OCI-LY1 (cell line): ENCODE results near the gene ASCL2.

ENCODE experiments used
- H2AFZ ChIP-seq: fragments of 200-600 bp; sonication (generic), shearing (Covaris generic); 2 replicates; pipeline ENCODE4 v1.6.0; 2014; ENCODE audit warnings: antibody characterized with exemption, mild to moderate bottlenecking, low read length
- H3F3A ChIP-seq: fragments of 200-600 bp; sonication (generic), shearing (Covaris generic); 2 replicates; pipeline ENCODE4 v1.6.0; 2014; ENCODE audit warnings: mild to moderate bottlenecking, antibody characterized with exemption, low read length, moderate library complexity; ENCODE audit not compliant: insufficient read depth
- H3K27ac ChIP-seq: fragments of 200-600 bp; sonication (generic); 2 replicates; pipeline ENCODE4 v1.5.1; 2014; ENCODE audit warnings: low read length, mixed run types, mild to moderate bottlenecking, low read depth; ENCODE audit not compliant: poor library complexity, severe bottlenecking
- H3K27me3 ChIP-seq: fragments of 200-600 bp; sonication (generic); 2 replicates; pipeline ENCODE4 v1.6.0; 2014; ENCODE audit warnings: antibody characterized with exemption, mild to moderate bottlenecking, low read length, moderate library complexity; ENCODE audit not compliant: insufficient read depth
- H3K36me3 ChIP-seq: fragments of 200-600 bp; sonication (generic); 2 replicates; pipeline ENCODE4 v1.6.1; 2014; ENCODE audit warnings: mild to moderate bottlenecking, antibody characterized with exemption, low read length, moderate library complexity, mixed read lengths; ENCODE audit not compliant: insufficient read depth
- H3K4me1 ChIP-seq: fragments of 200-600 bp; sonication (generic); 2 replicates; pipeline ENCODE4 v1.5.1; 2014; ENCODE audit warnings: mild to moderate bottlenecking, low read length, moderate library complexity; ENCODE audit not compliant: insufficient read depth, severe bottlenecking
- H3K4me2 ChIP-seq: fragments of 200-600 bp; sonication (generic), shearing (Covaris generic); 2 replicates; pipeline ENCODE4 v1.6.1; 2014; ENCODE audit warnings: low read length
- H3K4me3 ChIP-seq: fragments of 200-600 bp; sonication (generic); 2 replicates; pipeline ENCODE4 v1.5.1; 2014; ENCODE audit warnings: low read length, low read depth, mild to moderate bottlenecking, mixed read lengths; ENCODE audit not compliant: poor library complexity, severe bottlenecking
- H3K79me2 ChIP-seq: fragments of 200-600 bp; shearing (Covaris generic); 2 replicates; pipeline ENCODE4 v1.6.1; 2016; ENCODE audit warnings: mixed run types, low read length, mixed read lengths; ENCODE audit not compliant: insufficient read depth
- H3K9ac ChIP-seq: fragments of 200-600 bp; sonication (generic), shearing (Covaris generic); 2 replicates; pipeline ENCODE4 v1.6.1; 2014; ENCODE audit warnings: mild to moderate bottlenecking, low read length, mixed read lengths
- H3K9me2 ChIP-seq: fragments of 200-600 bp; sonication (generic), shearing (Covaris generic); 2 replicates; pipeline ENCODE4 v1.6.1; 2014; ENCODE audit warnings: low read depth, mild to moderate bottlenecking, low read length, mixed read lengths
- H3K9me3 ChIP-seq: fragments of 200-600 bp; shearing (Covaris generic); 2 replicates; pipeline ENCODE4 v1.6.1; 2014; ENCODE audit warnings: low read length, mixed read lengths
- H4K20me1 ChIP-seq: fragments of 200-600 bp; sonication (generic), shearing (Covaris generic); 2 replicates; pipeline ENCODE4 v1.6.0; 2016; ENCODE audit warnings: mild to moderate bottlenecking, low read length; ENCODE audit not compliant: insufficient read depth
- CTCF ChIP-seq: fragments of 200-600 bp; sonication (generic), shearing (Covaris generic); IDR thresholded peaks from 2 replicates; pipeline ENCODE4 v1.5.1; 2017; ENCODE audit warnings: mild to moderate bottlenecking, antibody characterized with exemption, low read length, moderate library complexity, mixed read lengths
- EZH2 ChIP-seq: fragments of 200-600 bp; sonication (generic), shearing (Covaris generic); IDR thresholded peaks from 2 replicates; pipeline ENCODE4 v1.8.0; 2017; ENCODE audit warnings: borderline replicate concordance, mixed run types, mild to moderate bottlenecking, antibody characterized with exemption, low read length, moderate library complexity, mixed read lengths

ASCL2 gene

GRCh38 chr11:2235588-2236326, 34.6 kb downstream of the ASCL2 start:
- Histone ChIP-seq H3K27ac (no peak overlapping the region), H3K79me2 (no peaks in the 10 kb centered on the region), H3K36me3 (no peaks in the 10 kb centered on the region), H3K4me2 (no peak overlapping the region), H3F3A (no peaks in the 10 kb centered on the region), H4K20me1 (no peaks in the 10 kb centered on the region), H3K27me3 (no peaks in the 10 kb centered on the region; the same call in 1 of the 2 replicates), H3K9me2 (no peaks in the 10 kb centered on the region), H3K9ac (no peak overlapping the region), H3K9me3 (no peaks in the 10 kb centered on the region), H2AFZ (no peak overlapping the region), H3K4me3 (no peak overlapping the region), H3K4me1 (no peaks in the 10 kb centered on the region)
- no peak for TF ChIP-seq EZH2
- no peak for TF ChIP-seq CTCF

- no peak overlapping the region for H2AFZ ChIP-seq
- H3K36me3 ChIP-seq, result no peaks in the 10 kb centered on the region
- no peak overlapping the region for H3K4me2 ChIP-seq
- H3F3A ChIP-seq, result no peaks in the 10 kb centered on the region
- no peak overlapping the region for H3K9ac ChIP-seq
- H3K27ac ChIP-seq, result no peak overlapping the region
- H3K4me1 ChIP-seq, result no peaks in the 10 kb centered on the region
- TF ChIP-seq CTCF (no peak), EZH2 (no peak)
- H3K79me2 ChIP-seq, result no peaks in the 10 kb centered on the region
- no peak overlapping the region for H3K4me3 ChIP-seq
- no peaks in the 10 kb centered on the region for H3K9me2 ChIP-seq
- H3K9me3 ChIP-seq, result no peaks in the 10 kb centered on the region
- no peaks in the 10 kb centered on the region; the same call in 1 of the 2 replicates for H3K27me3 ChIP-seq
- no peaks in the 10 kb centered on the region for H4K20me1 ChIP-seq
These were observed 35.4 kb downstream of the ASCL2 start for GRCh38 chr11:2234963-2235362.

GRCh38 chr11:2233693-2234455, 36.5 kb downstream of the ASCL2 start:
- no peak for TF ChIP-seq EZH2
- no peak for TF ChIP-seq CTCF
- H2AFZ ChIP-seq, result no peak overlapping the region
- no peaks in the 10 kb centered on the region for H4K20me1 ChIP-seq
- H3K4me3 ChIP-seq, result no peak overlapping the region
- H3K36me3 ChIP-seq, result no peaks in the 10 kb centered on the region
- H3K9me2 ChIP-seq, result no peaks in the 10 kb centered on the region
- H3K79me2 ChIP-seq, result no peaks in the 10 kb centered on the region
- H3K9ac ChIP-seq, result no peak overlapping the region
- H3K4me2 ChIP-seq, result no peak overlapping the region
- H3K27ac ChIP-seq, result no peak overlapping the region
- H3K4me1 ChIP-seq, result no peaks in the 10 kb centered on the region
- H3F3A ChIP-seq, result no peaks in the 10 kb centered on the region
- no peaks in the 10 kb centered on the region for H3K9me3 ChIP-seq
- no peaks in the 10 kb centered on the region; the same call in 1 of the 2 replicates for H3K27me3 ChIP-seq
